Activated T-helper 1 cell treated with anti-CD3 and anti-CD28 coated beads, Interleukin-2, amount 50 U/mL, for 16 hours (primary cell): ENCODE data around the gene SLC6A1.

ENCODE experiments used
- DNase-seq, 2 donors: peaks; one replicate each; pipeline ENCODE4 v3.0.0-alpha.2; 2020; ENCODE audit warnings: low read depth in 1 of 2, low spot score in 1 of 2

The SLC6A1 gene

GRCh38 chr3:10970306-10970960 lies 22.1 kb upstream of the SLC6A1 start:
- DNase-seq, result no peak

- DNase-seq, result no peak
Measured at GRCh38 chr3:10972072-10972782, 20.3 kb upstream of the SLC6A1 start.

- DNase-seq, result no peak
Measured at GRCh38 chr3:10973046-10973595, 19.4 kb upstream of the SLC6A1 start.

GRCh38 chr3:10974131-10974530 lies 18.4 kb upstream of the SLC6A1 start:
- no peak for DNase-seq

GRCh38 chr3:10974746-10975375 lies 17.7 kb upstream of the SLC6A1 start:
- DNase-seq, result no peak

GRCh38 chr3:10975695-10976234 lies 16.8 kb upstream of the SLC6A1 start:
- DNase-seq, result no peak

GRCh38 chr3:10976770-10977169 lies 15.8 kb upstream of the SLC6A1 start:
- no peak for DNase-seq

GRCh38 chr3:10977892-10978510 lies 14.5 kb upstream of the SLC6A1 start:
- no peak for DNase-seq

- DNase-seq, result no peak
Measured at GRCh38 chr3:10978956-10979355, 13.6 kb upstream of the SLC6A1 start.

GRCh38 chr3:10980312-10980711 lies 12.2 kb upstream of the SLC6A1 start:
- DNase-seq, result no peak

GRCh38 chr3:10981031-10981430 lies 11.5 kb upstream of the SLC6A1 start:
- no peak for DNase-seq

- no peak for DNase-seq
Measured at GRCh38 chr3:10981961-10982360, 10.6 kb upstream of the SLC6A1 start.

GRCh38 chr3:10982782-10983181 lies 9.8 kb upstream of the SLC6A1 start:
- no peak for DNase-seq

GRCh38 chr3:10983219-10983916 lies 9.2 kb upstream of the SLC6A1 start:
- DNase-seq, result no peak

GRCh38 chr3:10984371-10984896 lies 8.1 kb upstream of the SLC6A1 start:
- no peak for DNase-seq

- no peak for DNase-seq
Measured at GRCh38 chr3:10985181-10985580, 7.4 kb upstream of the SLC6A1 start.

GRCh38 chr3:10986592-10986991 lies 6.0 kb upstream of the SLC6A1 start:
- DNase-seq, result no peak

- no peak for DNase-seq
Measured at GRCh38 chr3:10988001-10988665, 4.4 kb upstream of the SLC6A1 start.

- DNase-seq, result no peak
Measured at GRCh38 chr3:10988991-10989484, 3.5 kb upstream of the SLC6A1 start.
